Activated CD4-positive, alpha-beta T cell treated with anti-CD3 and anti-CD28 coated beads, Interleukin-2, amount 10 ng/mL, durations not matched to agents 7 days and 5 days (primary cell): Measurements from ENCODE around the gene FAM135A. TPM values are rescaled to one million over a fixed set of nuclear protein-coding genes. Genes with fewer than 3 reads are reported as not detected.
"Not testable (repeated sequence)": the region's sequence is repeated elsewhere in the genome, so short reads cannot be mapped to it uniquely, and the experiment has no call there.

Experiments used
- CTCF ChIA-PET: fragments of 350-600 bp; sonication (Branson Sonifier 250); formaldehyde crosslinking; loops from one replicate; lab custom pipeline; 2021; ENCODE audit warnings: antibody characterized with exemption; lab: Charles Lee
- POLR2A ChIA-PET: fragments of 350-600 bp; sonication (Branson Sonifier 250); formaldehyde crosslinking; loops from one replicate; lab custom pipeline; 2021; ENCODE audit warnings: antibody characterized with exemption; lab: Charles Lee
- DNase-seq: peaks from one replicate; pipeline ENCODE4 v3.0.0-alpha.2; 2020
- H3K27ac Mint-ChIP-seq: one replicate; pipeline ENCODE4 v1.8.0; 2021; ENCODE audit warnings: mild to moderate bottlenecking, moderate library complexity, mixed read lengths
- H3K27me3 Mint-ChIP-seq: one replicate; pipeline ENCODE4 v1.8.0; 2021; ENCODE audit warnings: mixed read lengths
- H3K36me3 Mint-ChIP-seq: one replicate; pipeline ENCODE4 v1.8.0; 2021; ENCODE audit warnings: low read depth, mixed read lengths
- H3K4me1 Mint-ChIP-seq: one replicate; pipeline ENCODE4 v1.8.0; 2021; ENCODE audit warnings: mixed read lengths
- H3K4me3 Mint-ChIP-seq: one replicate; pipeline ENCODE4 v1.8.0; 2021; ENCODE audit warnings: mild to moderate bottlenecking, moderate library complexity, mixed read lengths
- H3K9me3 Mint-ChIP-seq: one replicate; pipeline ENCODE4 v1.8.0; 2021; ENCODE audit warnings: mixed read lengths
- total RNA-seq, 2 experiments: library from RNA; stranded (reverse); gene quantifications; one replicate each; pipeline ENCODE4 v1.2.3, GENCODE V29; 2021

Gene FAM135A
- total RNA-seq, 2 experiments from 2014 or later: 5.4 to 6.7 TPM

GRCh38 chr6:70436320-70436719, 23.0 kb downstream of the FAM135A start:
- ChIA-PET POLR2A (no interaction called here), CTCF (no interaction called here)
- Mint-ChIP-seq H3K4me1 (no peaks in the 10 kb centered on the region), H3K27ac (no peak overlapping the region), H3K27me3 (no peaks in the 10 kb centered on the region), H3K4me3 (no peak overlapping the region), H3K36me3 (peaks cover 4% of the 10 kb centered on the region), H3K9me3 (no peaks in the 10 kb centered on the region)
- DNase-seq: no peak

- no peak overlapping the region for H3K4me3 Mint-ChIP-seq
- DNase-seq: no peak
- no peaks in the 10 kb centered on the region for H3K27me3 Mint-ChIP-seq
- CTCF ChIA-PET: no interaction called here
- POLR2A ChIA-PET: no interaction called here
- no peaks in the 10 kb centered on the region for H3K4me1 Mint-ChIP-seq
- peaks cover 3% of the 10 kb centered on the region for H3K9me3 Mint-ChIP-seq
- no peaks in the 10 kb centered on the region for H3K36me3 Mint-ChIP-seq
- H3K27ac Mint-ChIP-seq: no peak overlapping the region
Observed at GRCh38 chr6:70445001-70445400, 31.7 kb downstream of the FAM135A start.

DNA sequence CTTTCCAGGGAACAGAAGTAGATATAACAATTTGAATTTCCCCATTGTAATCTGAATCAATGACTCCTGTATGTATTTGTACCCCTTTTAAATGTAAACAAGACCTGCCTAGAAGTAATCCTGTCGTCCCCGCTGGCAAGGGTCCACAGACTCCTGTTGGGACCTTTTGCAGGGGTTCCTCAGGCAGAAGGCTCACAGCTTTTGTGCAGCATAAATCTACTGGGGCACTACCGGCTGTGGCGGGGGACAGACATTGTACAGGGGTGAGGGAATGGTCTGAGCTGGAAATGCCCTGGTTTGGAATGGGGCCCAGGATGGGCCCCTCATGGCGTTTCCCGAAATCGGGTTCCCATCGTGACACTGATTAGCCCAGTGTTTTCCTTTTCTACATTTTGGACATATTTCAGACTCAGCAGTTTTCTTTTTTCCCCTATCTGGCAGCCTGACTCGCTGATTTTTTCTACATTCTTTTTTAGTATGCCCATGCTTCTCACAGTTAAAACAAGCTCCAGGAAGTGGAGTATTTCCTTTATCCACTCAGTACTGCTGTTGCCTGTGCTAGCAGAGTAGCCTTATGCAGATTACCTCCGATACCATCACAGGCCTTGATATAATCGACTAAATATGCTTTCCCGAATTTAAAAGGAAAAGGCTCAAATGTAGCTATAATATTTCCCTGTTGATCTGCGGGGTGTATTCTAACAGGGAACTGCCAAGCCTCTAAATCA, 34.2 kb downstream of the FAM135A start:
- CTCF ChIA-PET, H3K27me3 Mint-ChIP-seq, H3K36me3 Mint-ChIP-seq, DNase-seq, H3K4me3 Mint-ChIP-seq, H3K9me3 Mint-ChIP-seq, POLR2A ChIA-PET, H3K27ac Mint-ChIP-seq, H3K4me1 Mint-ChIP-seq: not testable (repeated sequence)

GRCh38 chr6:70453899-70454298, 40.6 kb downstream of the FAM135A start:
- CTCF ChIA-PET, DNase-seq, POLR2A ChIA-PET: not testable (repeated sequence)

GRCh38 chr6:70456735-70457134, 43.4 kb downstream of the FAM135A start:
- Mint-ChIP-seq H3K4me1 (no peaks in the 10 kb centered on the region), H3K27me3 (no peaks in the 10 kb centered on the region)
- POLR2A ChIA-PET: no interaction called here

More at GRCh38 chr6:70453899-70454298, 40.6 kb downstream of the FAM135A start:
- not testable (repeated sequence) for H3K9me3 Mint-ChIP-seq, H3K27ac Mint-ChIP-seq, H3K4me1 Mint-ChIP-seq, H3K4me3 Mint-ChIP-seq, H3K27me3 Mint-ChIP-seq
- peaks cover 13% of the 10 kb centered on the region for H3K36me3 Mint-ChIP-seq

DNA sequence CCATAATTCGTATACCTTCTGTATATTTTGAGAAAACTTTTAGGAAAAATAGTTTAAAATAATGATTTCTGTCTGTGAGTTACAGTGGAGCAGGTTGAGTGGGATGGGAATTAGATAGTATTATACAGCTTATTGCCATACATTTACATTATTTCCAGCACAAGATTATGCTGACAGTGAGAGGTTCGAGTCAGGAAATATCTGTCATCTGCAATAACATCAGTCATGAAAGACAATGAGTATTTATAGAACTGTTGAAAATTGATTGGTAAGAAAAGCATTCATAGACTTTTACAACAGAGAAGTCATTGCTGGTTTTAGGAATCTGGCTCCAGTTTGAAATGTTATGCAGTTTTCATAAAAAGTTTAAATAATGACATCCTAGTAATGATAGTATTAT, 45.9 kb downstream of the FAM135A start:
- CTCF ChIA-PET: no interaction called here
- no peak overlapping the region for H3K4me3 Mint-ChIP-seq
- no peaks in the 10 kb centered on the region for H3K4me1 Mint-ChIP-seq
- no peaks in the 10 kb centered on the region for H3K9me3 Mint-ChIP-seq
- H3K27ac Mint-ChIP-seq: no peak overlapping the region
- H3K36me3 Mint-ChIP-seq: peaks cover 5% of the 10 kb centered on the region
- no peak for DNase-seq
- no peaks in the 10 kb centered on the region for H3K27me3 Mint-ChIP-seq
- POLR2A ChIA-PET: no interaction called here

More at GRCh38 chr6:70456735-70457134, 43.4 kb downstream of the FAM135A start:
- Mint-ChIP-seq H3K4me3 (no peak overlapping the region), H3K36me3 (peaks cover 13% of the 10 kb centered on the region), H3K27ac (no peak overlapping the region), H3K9me3 (no peaks in the 10 kb centered on the region)
- CTCF ChIA-PET: no interaction called here
- DNase-seq: no peak

- H3K4me3 Mint-ChIP-seq, POLR2A ChIA-PET, H3K4me1 Mint-ChIP-seq, DNase-seq, CTCF ChIA-PET, H3K27me3 Mint-ChIP-seq, H3K36me3 Mint-ChIP-seq, H3K27ac Mint-ChIP-seq, H3K9me3 Mint-ChIP-seq: not testable (repeated sequence)
Observed at GRCh38 chr6:70459699-70460098, 46.4 kb downstream of the FAM135A start.

DNA sequence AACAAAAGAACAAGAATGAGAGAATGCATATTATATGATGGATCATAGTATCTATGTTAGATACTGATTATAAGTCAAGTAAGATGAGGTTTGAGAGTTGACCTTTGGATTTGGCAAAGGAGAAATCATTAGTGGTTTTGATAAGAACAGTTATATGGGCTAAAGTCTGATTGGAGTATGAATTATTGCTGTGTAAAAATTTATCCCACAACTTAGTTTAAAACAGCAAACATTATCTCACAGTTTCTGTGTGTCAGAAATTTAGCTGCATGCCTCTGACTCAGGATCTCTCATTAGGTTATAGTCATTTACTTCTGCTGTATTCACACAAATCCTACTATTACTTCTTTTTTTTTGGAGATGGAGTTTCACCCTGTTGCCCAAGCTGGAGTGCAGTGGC, 56.7 kb downstream of the FAM135A start:
- no peaks in the 10 kb centered on the region for H3K9me3 Mint-ChIP-seq
- no peak for DNase-seq
- H3K4me1 Mint-ChIP-seq: no peaks in the 10 kb centered on the region
- H3K36me3 Mint-ChIP-seq: peaks cover 4% of the 10 kb centered on the region
- H3K4me3 Mint-ChIP-seq: no peak overlapping the region
- H3K27me3 Mint-ChIP-seq: no peaks in the 10 kb centered on the region
- POLR2A ChIA-PET: no interaction called here
- CTCF ChIA-PET: no interaction called here
- H3K27ac Mint-ChIP-seq: no peak overlapping the region

DNA sequence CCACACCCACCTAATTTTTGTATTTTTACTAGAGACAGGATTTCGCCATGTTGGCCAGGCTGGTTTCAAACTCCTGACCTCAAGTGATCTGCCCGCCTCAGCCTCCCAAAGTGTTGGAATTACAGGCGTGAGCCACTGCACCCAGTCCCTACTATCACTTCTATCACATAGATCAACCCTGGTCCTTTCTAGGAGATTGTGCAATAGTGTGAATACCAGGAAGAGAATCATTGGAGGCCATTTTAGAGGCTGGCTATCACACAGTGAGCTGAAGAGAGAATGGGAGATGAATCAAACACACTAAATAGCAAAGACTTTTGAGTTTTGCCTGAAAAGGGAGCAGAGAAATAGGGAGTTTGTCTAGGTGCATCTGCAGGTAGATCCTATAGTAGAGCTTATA, 57.2 kb downstream of the FAM135A start:
- H3K9me3 Mint-ChIP-seq, H3K27me3 Mint-ChIP-seq, DNase-seq, H3K36me3 Mint-ChIP-seq, H3K4me3 Mint-ChIP-seq, POLR2A ChIA-PET, CTCF ChIA-PET, H3K4me1 Mint-ChIP-seq, H3K27ac Mint-ChIP-seq: not testable (repeated sequence)

DNA sequence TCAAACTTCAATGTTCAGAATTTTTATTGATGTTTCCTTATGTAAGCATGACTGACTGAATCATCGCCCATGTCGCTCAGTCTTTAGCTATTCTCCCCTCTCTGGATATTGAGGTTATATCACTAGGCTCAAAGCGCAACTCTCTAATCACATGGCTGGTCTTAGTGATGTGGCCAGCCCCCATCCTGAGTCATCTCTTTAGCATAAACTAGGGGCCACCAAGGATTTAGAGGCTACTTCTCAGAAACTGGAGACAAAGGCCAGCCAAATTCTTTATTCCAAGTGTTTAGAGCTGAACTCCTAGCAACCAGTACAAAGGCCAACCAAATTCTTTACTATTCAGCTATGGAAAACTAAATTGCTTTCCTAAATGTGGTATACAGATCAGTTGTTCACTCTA, 61.4 kb downstream of the FAM135A start:
- POLR2A ChIA-PET: no interaction called here
- Mint-ChIP-seq H3K4me1 (no peaks in the 10 kb centered on the region), H3K9me3 (no peaks in the 10 kb centered on the region), H3K4me3 (no peak overlapping the region), H3K36me3 (peaks cover 15% of the 10 kb centered on the region), H3K27me3 (no peaks in the 10 kb centered on the region), H3K27ac (no peak overlapping the region)
- CTCF ChIA-PET: interaction anchor here (0.6 kb wide), 1 partner anchor 50 kb away, joined by 3 read pairs; no protein-coding TSS in a partner anchor
- DNase-seq: no peak

GRCh38 chr6:70479236-70479635, 65.9 kb downstream of the FAM135A start:
- H3K36me3 Mint-ChIP-seq: peaks cover 11% of the 10 kb centered on the region
- no peak overlapping the region for H3K4me3 Mint-ChIP-seq
- CTCF ChIA-PET: no interaction called here
- no peaks in the 10 kb centered on the region for H3K27me3 Mint-ChIP-seq
- no peaks in the 10 kb centered on the region for H3K4me1 Mint-ChIP-seq
- DNase-seq: no peak
- no peak overlapping the region for H3K27ac Mint-ChIP-seq
- H3K9me3 Mint-ChIP-seq: no peaks in the 10 kb centered on the region
- POLR2A ChIA-PET: no interaction called here

DNA sequence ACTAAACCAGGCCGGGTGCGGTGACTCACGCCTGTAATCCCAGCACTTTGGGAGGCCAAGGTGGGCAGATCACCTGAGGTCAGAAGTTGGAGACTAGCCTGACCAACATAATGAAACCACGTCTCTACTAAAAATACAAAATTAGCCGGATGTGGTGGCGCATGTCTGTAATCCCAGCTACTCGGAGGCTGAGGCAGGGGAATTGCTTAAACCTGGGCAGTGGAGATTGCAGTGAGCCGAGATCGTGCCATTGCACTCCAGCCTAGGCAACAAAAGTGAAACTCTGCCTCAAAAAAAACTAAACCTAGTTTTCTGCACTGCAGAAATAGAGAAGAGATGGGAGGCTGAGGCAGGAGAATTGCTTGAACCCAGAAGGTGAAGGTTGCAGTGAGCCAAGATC, 73.3 kb downstream of the FAM135A start:
- POLR2A ChIA-PET, H3K36me3 Mint-ChIP-seq, H3K4me3 Mint-ChIP-seq, H3K27ac Mint-ChIP-seq, H3K9me3 Mint-ChIP-seq, DNase-seq, CTCF ChIA-PET, H3K4me1 Mint-ChIP-seq, H3K27me3 Mint-ChIP-seq: not testable (repeated sequence)

- ChIA-PET POLR2A (no interaction called here), CTCF (no interaction called here)
- no peak for DNase-seq
- Mint-ChIP-seq H3K4me3 (no peak overlapping the region), H3K36me3 (no peaks in the 10 kb centered on the region), H3K4me1 (no peaks in the 10 kb centered on the region), H3K27me3 (no peaks in the 10 kb centered on the region), H3K27ac (no peak overlapping the region), H3K9me3 (no peaks in the 10 kb centered on the region)
Observed at GRCh38 chr6:70489364-70489763, 76.1 kb downstream of the FAM135A start.

DNA sequence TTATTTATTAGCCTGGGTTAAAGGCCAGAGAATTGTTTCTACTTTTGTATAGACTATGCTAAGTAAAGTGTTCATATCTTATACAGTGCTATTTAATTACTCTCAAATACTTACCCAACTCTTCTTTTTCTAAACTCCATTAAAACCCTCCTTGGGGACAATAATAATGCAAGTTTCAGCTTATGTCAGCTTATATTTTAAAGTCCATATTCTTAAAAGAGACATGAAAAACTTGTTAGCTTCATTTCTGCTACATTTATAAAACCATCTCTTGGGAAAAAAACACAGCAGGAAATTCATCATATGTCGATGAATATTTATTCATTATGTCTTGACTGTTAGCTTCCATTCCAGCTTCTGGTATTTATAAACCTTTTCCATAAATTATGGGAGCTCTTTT, 81.5 kb downstream of the FAM135A start:
- CTCF ChIA-PET: no interaction called here

More for the DNA sequence above, 81.5 kb downstream of the FAM135A start:
- H3K27ac Mint-ChIP-seq: no peak overlapping the region
- H3K9me3 Mint-ChIP-seq: peaks cover 6% of the 10 kb centered on the region
- H3K4me1 Mint-ChIP-seq: no peaks in the 10 kb centered on the region
- H3K4me3 Mint-ChIP-seq: no peak overlapping the region
- no peak for DNase-seq
- POLR2A ChIA-PET: no interaction called here
- H3K36me3 Mint-ChIP-seq: no peaks in the 10 kb centered on the region
- H3K27me3 Mint-ChIP-seq: no peaks in the 10 kb centered on the region
